ENCODE measurements around the gene SULT1B1. TPM values are rescaled to one million over a fixed set of nuclear protein-coding genes. Genes with fewer than 3 reads are reported as not detected.
"Not testable (repeated sequence)": the region's sequence is repeated elsewhere in the genome, so short reads cannot be mapped to it uniquely, and the experiment has no call there.

SULT1B1 gene
- total RNA-seq, 1 experiment from 2014 or later: not detected

- Mint-ChIP-seq H3K9me3 (no peaks in the 10 kb centered on the region), H3K4me3 (no peak overlapping the region), H3K36me3 (ENCODE audit: insufficient read depth in 1 of 3, low read depth in 3 of 3) (no peaks in the 10 kb centered on the region), H3K27ac (no peak overlapping the region), H3K27me3 (ENCODE audit: low read depth) (no peaks in the 10 kb centered on the region; the same call in 1 of the 2 replicates), H3K4me1 (peaks cover 5 to 6% of the 10 kb centered on the region in 2 experiments)
- Histone ChIP-seq H3K79me2 (ENCODE audit: insufficient read depth, low read length) (no peaks in the 10 kb centered on the region), H3K23me2 (ENCODE audit: insufficient read length, low read depth, low read length, poor library complexity, severe bottlenecking) (no peaks in the 10 kb centered on the region), H3K4ac (ENCODE audit: low read depth, low read length) (no peak overlapping the region), H2BK20ac (ENCODE audit: low read depth, low read length, poor library complexity, severe bottlenecking) (peak overlapping the region; percentile 26), H3K23ac (ENCODE audit: insufficient read length, low read depth, low read length) (no peak overlapping the region), H3T11ph (ENCODE audit: low read length) (no peak overlapping the region), H3K56ac (ENCODE audit: insufficient read length, low read depth, low read length) (no peak overlapping the region), H3K9ac (ENCODE audit: extremely low read depth, insufficient read length, low read length) (no peak overlapping the region), H4K5ac (ENCODE audit: insufficient read length, low read depth, low read length) (no peak overlapping the region), H3K4me1 (ENCODE audit: insufficient read depth, low read length) (no peaks in the 10 kb centered on the region; the same call in 1 of the 2 replicates), H2AK5ac (ENCODE audit: insufficient read length, low read length) (no peak overlapping the region), H3K9me3 (ENCODE audit: control insufficient read depth, low read depth, low read length) (no peaks in the 10 kb centered on the region), H3K18ac (ENCODE audit: insufficient read length, low read depth, low read length) (no peak overlapping the region), H3K27me3 (ENCODE audit: insufficient read depth, low read length) (no peaks in the 10 kb centered on the region), H4K8ac (replicated peaks; ENCODE audit: insufficient read length, low read depth, low read length) (no peak overlapping the region), H3K4me2 (ENCODE audit: insufficient read depth, insufficient read length, low read length) (no peak overlapping the region), H4K20me1 (ENCODE audit: control insufficient read depth, insufficient read depth, insufficient read length) (no peaks in the 10 kb centered on the region), H3K79me1 (ENCODE audit: insufficient read depth, low read depth, low read length, poor library complexity, severe bottlenecking) (no peaks in the 10 kb centered on the region), H2BK12ac (ENCODE audit: insufficient read length, low read depth, low read length) (no peak overlapping the region), H2BK120ac (ENCODE audit: low read depth, low read length, poor library complexity, severe bottlenecking) (no peak overlapping the region), H2BK5ac (ENCODE audit: insufficient read length, low read length) (no peak overlapping the region), H4K91ac (ENCODE audit: insufficient read length, low read depth, low read length) (no peak overlapping the region), H2AFZ (ENCODE audit: low read length) (no peak overlapping the region), H3K14ac (ENCODE audit: insufficient read depth, low read length) (no peak overlapping the region), H3K27ac (ENCODE audit: insufficient read length, low read depth, low read length) (no peak overlapping the region), H2BK15ac (ENCODE audit: low read depth, low read length) (no peak overlapping the region)
- no CpG with 5 or more reads among the region's 3 CpGs for WGBS (ENCODE audit: extremely low coverage, insufficient read length, low lambda C conversion rate)
- DNase-seq: no peak
- no peak for TF ChIP-seq CTCF (conservative IDR thresholded peaks at IDR 0.05)
Observed at GRCh38 chr4:69773484-69773883, 13.1 kb upstream of the SULT1B1 start.

GRCh38 chr4:69768554-69768953, 8.1 kb upstream of the SULT1B1 start:
- not testable (repeated sequence) for H3K4me3 Mint-ChIP-seq; H4K5ac ChIP-seq (ENCODE audit: insufficient read length, low read depth, low read length); H3K4me1 ChIP-seq (ENCODE audit: insufficient read depth, low read length); H3K79me2 ChIP-seq (ENCODE audit: insufficient read depth, low read length); H2BK15ac ChIP-seq (ENCODE audit: low read depth, low read length); H2BK12ac ChIP-seq (ENCODE audit: insufficient read length, low read depth, low read length); H2AFZ ChIP-seq (ENCODE audit: low read length); H3K27ac Mint-ChIP-seq; H2BK5ac ChIP-seq (ENCODE audit: insufficient read length, low read length); DNase-seq; H3K23ac ChIP-seq (ENCODE audit: insufficient read length, low read depth, low read length); H3K4me1 Mint-ChIP-seq; H3K27ac ChIP-seq (ENCODE audit: insufficient read length, low read depth, low read length); H3K14ac ChIP-seq (ENCODE audit: insufficient read depth, low read length); H3K9ac ChIP-seq (ENCODE audit: extremely low read depth, insufficient read length, low read length); H3K23me2 ChIP-seq (ENCODE audit: insufficient read length, low read depth, low read length, poor library complexity, severe bottlenecking); H3T11ph ChIP-seq (ENCODE audit: low read length); H3K56ac ChIP-seq (ENCODE audit: insufficient read length, low read depth, low read length); H3K27me3 ChIP-seq (ENCODE audit: insufficient read depth, low read length); H4K20me1 ChIP-seq (ENCODE audit: control insufficient read depth, insufficient read depth, insufficient read length); H2BK120ac ChIP-seq (ENCODE audit: low read depth, low read length, poor library complexity, severe bottlenecking); H4K8ac ChIP-seq (replicated peaks; ENCODE audit: insufficient read length, low read depth, low read length); H4K91ac ChIP-seq (ENCODE audit: insufficient read length, low read depth, low read length); H3K9me3 Mint-ChIP-seq; H3K36me3 Mint-ChIP-seq (ENCODE audit: insufficient read depth in 1 of 3, low read depth in 3 of 3); H2AK5ac ChIP-seq (ENCODE audit: insufficient read length, low read length); H3K18ac ChIP-seq (ENCODE audit: insufficient read length, low read depth, low read length); H3K79me1 ChIP-seq (ENCODE audit: insufficient read depth, low read depth, low read length, poor library complexity, severe bottlenecking); H3K4me2 ChIP-seq (ENCODE audit: insufficient read depth, insufficient read length, low read length); H3K9me3 ChIP-seq (ENCODE audit: control insufficient read depth, low read depth, low read length); H3K27me3 Mint-ChIP-seq (ENCODE audit: low read depth); H3K4ac ChIP-seq (ENCODE audit: low read depth, low read length); H2BK20ac ChIP-seq (ENCODE audit: low read depth, low read length, poor library complexity, severe bottlenecking)
- WGBS (ENCODE audit: extremely low coverage, insufficient read length, low lambda C conversion rate): no CpG with 5 or more reads among the region's 3 CpGs

Data from H9 (cell line).